Right lobe of liver (tissue), 6 donors: ENCODE data around the gene MB21D2. TPM values are rescaled to one million over a fixed set of nuclear protein-coding genes. Genes with fewer than 3 reads are reported as not detected.

ENCODE experiments used
- ATAC-seq, 4 donors: fragments of 200-7000 bp; cut with Tn5 transposase; one replicate each; pipeline ENCODE4 v1.9.1; 2020; ENCODE audit warnings: mild to moderate bottlenecking in 4 of 4, moderate library complexity in 4 of 4
- DNase-seq, 3 donors: peaks; one replicate each; pipeline ENCODE4 v3.0.0-alpha.2; 2020
- H3K27ac ChIP-seq, 3 donors: fragments of 200-600 bp; one replicate each; pipeline ENCODE4 v1.8.0; 2022
- H3K27me3 ChIP-seq, 2 donors: fragments of 200-600 bp; one replicate each; pipeline ENCODE4 v1.8.0; 2022
- H3K36me3 ChIP-seq, 4 donors: fragments of 200-600 bp; sonication (generic) in 1 of 4; one replicate each; pipeline versions ENCODE4 v1.5.1 to v1.8.0; 2017 to 2022; ENCODE audit warnings: control low read depth in 1 of 4
- H3K4me1 ChIP-seq, 4 donors: fragments of 200-600 bp; sonication (generic) in 1 of 4; one replicate each; pipeline versions ENCODE4 v1.5.1 to v1.8.0; 2017 to 2022; ENCODE audit warnings: control low read depth in 1 of 4
- H3K4me3 ChIP-seq, 3 donors: fragments of 200-600 bp; one replicate each; pipeline ENCODE4 v1.8.0; 2022
- H3K9me3 ChIP-seq, 4 donors: fragments of 200-600 bp; sonication (generic) in 1 of 4; one replicate each; pipeline versions ENCODE4 v1.5.1 to v1.8.0; 2017 to 2022; ENCODE audit warnings: control low read depth in 1 of 4
- POLR2A ChIP-seq: fragments of 450-650 bp; IDR thresholded peaks from one replicate; pipeline ENCODE4 v1.6.1; 2017; ENCODE audit warnings: antibody characterized with exemption, mild to moderate bottlenecking
- WGBS: methylation state at CpG from one replicate; pipeline ENCODE4 v1.1.6; 2018; ENCODE audit warnings: low coverage, low lambda C conversion rate; ENCODE audit not compliant: insufficient coverage; ENCODE audit errors: missing lambda C conversion rate; 5-methylcytosine and 5-hydroxymethylcytosine counted together
- intact Hi-C, 2 donors: fragments of 100-400 bp; cut with DNase I; formaldehyde crosslinking; loops; one replicate each; pipeline versions ENCODE4 v1.11.2 to v1.14.1; 2022
- total RNA-seq, 6 experiments: library from RNA; depleted of rRNA in 2 of 6; stranded (reverse); fragments of >200 nt in 2 of 6; fragmentation: NEBNext Ultra II Directional in 3 of 6; extraction: Animal tissue kit (Norgen Biotek cat#: 25700) in 3 of 6; gene quantifications; one replicate each; pipeline versions ENCODE4 v1.1.0 to v1.2.4, GENCODE V29; 2016 to 2023
- TF ChIP-seq, protein P1 (sequence below), 4 donors: fragments of 200-600 bp in 3 of 4; fragments of 450-650 bp in 1 of 4; IDR thresholded peaks; one replicate each; pipeline versions ENCODE4 v1.5.1 to v1.8.0; 2016 to 2022; ENCODE audit warnings: antibody characterized with exemption in 4 of 4, mild to moderate bottlenecking in 2 of 4
- donor health status: DM: no; HTN: yes; CAD: no.
- donor health status: DM: no; HTN: no; CAD: no.
- donor health status: DM: no; HTN: no; CAD: no.
- donor health status: DM: no; HTN: yes; CAD: no.
- donor health status: DM: no; HTN: yes; CAD: no.

The MB21D2 gene
- total RNA-seq, 6 experiments from 2014 or later, result 0.15 to 0.86 (median 0.31) TPM; not detected in 1

DNA sequence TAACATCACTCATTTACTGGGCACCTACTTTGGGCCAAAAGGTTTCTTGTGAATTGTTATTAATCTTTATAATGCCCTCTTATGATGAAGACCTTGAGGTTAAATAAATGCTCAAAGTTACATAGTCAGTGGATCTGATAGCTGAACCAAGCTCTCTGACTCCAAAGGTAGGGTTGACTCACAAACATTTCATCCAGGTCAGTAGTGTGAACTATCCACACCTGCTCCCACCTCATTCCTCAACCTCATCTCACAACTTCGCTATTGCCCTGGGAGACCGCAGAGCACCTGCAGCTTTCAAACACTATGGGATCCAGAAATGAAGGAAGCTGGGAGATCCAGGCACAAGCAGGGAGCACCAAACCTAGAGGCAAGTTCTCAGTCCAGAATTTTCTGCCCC is 96.5 kb downstream of the MB21D2 start:
- peaks cover 0 to 12% (median 3%) of the 10 kb centered on the region in 4 donors for H3K4me1 ChIP-seq
- intact Hi-C loops, result no loop called here
- H3K4me3 ChIP-seq, result no peak overlapping the region
- no peaks in the 10 kb centered on the region for H3K27me3 ChIP-seq
- no peaks in the 10 kb centered on the region for H3K9me3 ChIP-seq
- no peaks in the 10 kb centered on the region for H3K36me3 ChIP-seq
- TF ChIP-seq, protein P1, sequence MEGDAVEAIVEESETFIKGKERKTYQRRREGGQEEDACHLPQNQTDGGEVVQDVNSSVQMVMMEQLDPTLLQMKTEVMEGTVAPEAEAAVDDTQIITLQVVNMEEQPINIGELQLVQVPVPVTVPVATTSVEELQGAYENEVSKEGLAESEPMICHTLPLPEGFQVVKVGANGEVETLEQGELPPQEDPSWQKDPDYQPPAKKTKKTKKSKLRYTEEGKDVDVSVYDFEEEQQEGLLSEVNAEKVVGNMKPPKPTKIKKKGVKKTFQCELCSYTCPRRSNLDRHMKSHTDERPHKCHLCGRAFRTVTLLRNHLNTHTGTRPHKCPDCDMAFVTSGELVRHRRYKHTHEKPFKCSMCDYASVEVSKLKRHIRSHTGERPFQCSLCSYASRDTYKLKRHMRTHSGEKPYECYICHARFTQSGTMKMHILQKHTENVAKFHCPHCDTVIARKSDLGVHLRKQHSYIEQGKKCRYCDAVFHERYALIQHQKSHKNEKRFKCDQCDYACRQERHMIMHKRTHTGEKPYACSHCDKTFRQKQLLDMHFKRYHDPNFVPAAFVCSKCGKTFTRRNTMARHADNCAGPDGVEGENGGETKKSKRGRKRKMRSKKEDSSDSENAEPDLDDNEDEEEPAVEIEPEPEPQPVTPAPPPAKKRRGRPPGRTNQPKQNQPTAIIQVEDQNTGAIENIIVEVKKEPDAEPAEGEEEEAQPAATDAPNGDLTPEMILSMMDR (IDR thresholded peaks at IDR 0.05), result no peak
- TF ChIP-seq POLR2A, result no peak
- 86% methylated on average over 2 of the region's 2 CpGs for WGBS
- DNase-seq (no peak), ATAC-seq (no peak)
- H3K27ac ChIP-seq, result no peak overlapping the region

DNA sequence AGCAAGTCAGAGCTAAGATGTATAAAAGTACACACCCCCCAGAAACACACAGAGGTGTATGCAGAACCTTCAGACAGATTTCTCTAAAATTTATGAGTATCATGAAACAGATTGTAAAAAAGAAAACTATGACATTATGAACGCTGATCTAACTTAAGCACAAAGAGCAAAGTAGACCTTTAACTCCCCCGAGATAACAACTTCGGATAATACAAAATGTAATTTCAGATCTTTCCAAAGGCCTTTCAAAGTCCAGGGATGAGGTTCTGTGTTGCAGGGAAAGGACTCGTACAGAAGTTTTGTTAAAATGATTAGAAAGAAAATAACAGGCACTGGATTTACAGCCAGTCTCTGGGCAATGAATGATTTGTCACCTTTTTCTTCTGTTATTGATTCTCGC is 97.5 kb downstream of the MB21D2 start:
- Histone ChIP-seq H3K27ac (no peak overlapping the region), H3K4me1 (peaks cover 0 to 3% (median 0%) of the 10 kb centered on the region in 4 donors), H3K4me3 (no peak overlapping the region), H3K36me3 (no peaks in the 10 kb centered on the region), H3K27me3 (no peaks in the 10 kb centered on the region), H3K9me3 (no peaks in the 10 kb centered on the region)
- 62% methylated on average over 5 of the region's 5 CpGs for WGBS
- TF ChIP-seq, protein P1 (IDR thresholded peaks at IDR 0.05), result no peak
- no peak for TF ChIP-seq POLR2A
- ATAC-seq (no peak), DNase-seq (no peak)
- intact Hi-C loops, result no loop called here

DNA sequence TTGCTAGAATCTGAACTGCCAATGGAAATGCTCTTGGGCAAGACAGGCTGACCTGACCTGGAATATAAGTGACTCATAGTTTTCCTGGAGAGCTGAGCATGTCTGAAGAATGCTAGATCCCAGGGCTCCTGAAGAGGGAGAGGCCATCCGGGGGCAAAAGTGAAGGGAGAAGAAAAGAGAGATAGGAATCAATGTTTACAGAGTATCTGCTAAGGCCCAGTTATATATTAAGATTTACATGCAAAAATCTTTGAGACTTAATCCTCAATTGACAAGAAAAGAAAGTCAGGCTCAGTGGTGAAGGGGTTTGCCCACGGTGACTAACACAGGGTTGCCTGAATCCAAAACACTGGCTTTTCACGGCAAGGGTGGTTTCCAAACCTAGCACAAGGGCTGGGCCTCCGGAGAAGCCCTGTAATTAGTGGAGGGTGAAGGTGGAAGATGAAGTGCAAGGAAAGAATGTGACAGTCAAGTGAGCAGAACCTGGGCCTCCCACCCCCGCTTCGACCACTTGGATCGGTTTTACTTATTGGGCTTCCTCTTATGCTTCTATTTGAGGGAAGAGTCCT is 98.6 kb downstream of the MB21D2 start:
- intact Hi-C loops, result loop anchor here (5.0 to 10.0 kb wide), 3 partner anchors 223 to 756 kb away; no protein-coding TSS in a partner anchor
- TF ChIP-seq, protein P1 (IDR thresholded peaks at IDR 0.05), result no peak
- TF ChIP-seq POLR2A, result no peak
- 64% methylated on average over 7 of the region's 7 CpGs for WGBS
- ATAC-seq (peak in 3 of 4 donors; percentile 32 to 75 (median 60)), DNase-seq (no peak)
- Histone ChIP-seq H3K27ac (no peak overlapping the region), H3K4me1 (no peaks in the 10 kb centered on the region), H3K9me3 (no peaks in the 10 kb centered on the region), H3K4me3 (no peak overlapping the region), H3K27me3 (no peaks in the 10 kb centered on the region), H3K36me3 (no peaks in the 10 kb centered on the region)

DNA sequence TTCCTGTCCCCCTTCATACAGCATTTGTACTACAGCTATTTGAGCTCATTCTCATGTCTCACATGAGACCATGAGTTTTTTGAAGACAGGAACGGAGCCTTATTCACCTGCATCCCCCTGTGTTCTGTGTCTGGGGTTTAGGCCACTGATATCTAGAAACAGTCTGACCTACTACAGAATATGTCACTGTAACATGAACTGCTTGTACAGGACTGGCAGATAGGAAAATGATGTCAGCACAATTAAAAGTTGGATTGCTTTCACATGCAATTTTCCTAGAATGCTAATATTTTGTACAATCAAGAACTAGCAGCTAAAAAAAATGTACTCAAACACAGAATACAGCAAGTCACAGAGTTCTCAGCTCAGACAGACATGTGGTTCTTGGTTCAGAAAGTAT is 99.5 kb downstream of the MB21D2 start:
- H3K27ac ChIP-seq, result no peak overlapping the region
- no peak for DNase-seq
- TF ChIP-seq, protein P1 (IDR thresholded peaks at IDR 0.05), result no peak
- TF ChIP-seq POLR2A, result no peak
- H3K9me3 ChIP-seq, result no peaks in the 10 kb centered on the region
- H3K27me3 ChIP-seq, result no peaks in the 10 kb centered on the region
- WGBS, result 57% methylated on average over 1 of the region's 1 CpG
- no peak for ATAC-seq
- H3K4me3 ChIP-seq, result no peak overlapping the region
- intact Hi-C loops, result loop anchor here (5.0 to 10.0 kb wide), 3 partner anchors 224 to 757 kb away; no protein-coding TSS in a partner anchor
- H3K36me3 ChIP-seq, result no peaks in the 10 kb centered on the region
- H3K4me1 ChIP-seq, result no peaks in the 10 kb centered on the region
